ENCODE data around the gene PRAC1. TPM values are rescaled to one million over a fixed set of nuclear protein-coding genes. Genes with fewer than 3 reads are reported as not detected.

PRAC1 gene
- total RNA-seq, 2 donors from 2014 or later: not detected

GRCh38 chr17:48672340-48672739 lies 50.0 kb downstream of the PRAC1 start:
- DNase-seq (ENCODE audit: low spot score) (no peak), ATAC-seq (ENCODE audit: insufficient number of reproducible peaks, low FRiP score, low read depth) (no peak)
- Histone ChIP-seq H3K9me3 (no peaks in the 10 kb centered on the region), H3K4me3 (no peak overlapping the region), H3K4me1 (ENCODE audit: control insufficient read depth in 1 of 2, low read depth in 2 of 2) (peaks cover 0 to 6% of the 10 kb centered on the region in 2 donors), H3K27me3 (replicated peaks; ENCODE audit: insufficient read depth) (no peaks in the 10 kb centered on the region), H3K36me3 (no peaks in the 10 kb centered on the region), H3K27ac (no peak overlapping the region)
- no peak for TF ChIP-seq CTCF (IDR thresholded peaks at IDR 0.05)

Other genes with a start within 250 kb of the PRAC1 start
- not detected for gene HOXB1, start 191.5 kb downstream of the PRAC1 start, total RNA-seq
- gene HOXB2, start 177.4 kb downstream of the PRAC1 start, total RNA-seq: 10 to 100 TPM; 53.3 to 73.0 TPM
- gene HOXB4, start 144.2 kb downstream of the PRAC1 start, total RNA-seq: 10 to 100 TPM in 1 of 2 donors, 1 to 10 TPM in 1; 6.2 to 11.5 TPM
- 10 to 100 TPM; 26.8 to 33.3 TPM for gene HOXB3, start 132.3 kb downstream of the PRAC1 start, total RNA-seq
- 1 to 10 TPM in 1 of 2 donors, under 1 TPM in 1; 0.56 to 3.8 TPM for gene HOXB5, start 128.7 kb downstream of the PRAC1 start, total RNA-seq
- 1 to 10 TPM; 4.2 to 9.9 TPM for gene HOXB6, start 117.5 kb downstream of the PRAC1 start, total RNA-seq
- gene HOXB7, start 111.5 kb downstream of the PRAC1 start, total RNA-seq: 1 to 10 TPM in 1 of 2 donors, under 1 TPM in 1; 0.63 to 7.2 TPM
- gene HOXB8, start 107.2 kb downstream of the PRAC1 start, total RNA-seq: 1 to 10 TPM in 1 of 2 donors, not detected in 1; 1.4 TPM
- gene HOXB9, start 96.2 kb downstream of the PRAC1 start, total RNA-seq: not detected
- gene PRAC2, start 667 bp upstream of the PRAC1 start, total RNA-seq: not detected
- not detected for gene HOXB13, start 6.2 kb upstream of the PRAC1 start, total RNA-seq
- not detected for gene TTLL6, start 94.7 kb upstream of the PRAC1 start, total RNA-seq
- gene CALCOCO2, start 108.5 kb upstream of the PRAC1 start, total RNA-seq: 100 to 1,000 TPM; 122 to 192 TPM
- gene ATP5MC1, start 170.3 kb upstream of the PRAC1 start, total RNA-seq: 10 to 100 TPM; 43.2 to 54.7 TPM
- gene UBE2Z, start 185.9 kb upstream of the PRAC1 start, total RNA-seq: 10 to 100 TPM; 63.2 to 90.7 TPM
- 100 to 1,000 TPM; 118 to 121 TPM for gene SNF8, start 222.3 kb upstream of the PRAC1 start, total RNA-seq
- not detected for gene GIP, start 246.1 kb upstream of the PRAC1 start, total RNA-seq